WTC11 (cell line): ENCODE data around the gene SMARCC2.

Source experiments
- JUN ChIP-seq: sonication (generic); formaldehyde crosslinking; IDR thresholded peaks from 2 replicates; pipeline ENCODE4 v1.8.0; 2023; ENCODE audit warnings: mild to moderate bottlenecking, missing genetic modification reagents
- TF ChIP-seq, protein P1 (sequence below): sonication (generic); formaldehyde crosslinking; IDR thresholded peaks from 2 replicates; pipeline ENCODE4 v1.8.0; 2022; ENCODE audit warnings: mild to moderate bottlenecking, missing genetic modification reagents

DNA sequence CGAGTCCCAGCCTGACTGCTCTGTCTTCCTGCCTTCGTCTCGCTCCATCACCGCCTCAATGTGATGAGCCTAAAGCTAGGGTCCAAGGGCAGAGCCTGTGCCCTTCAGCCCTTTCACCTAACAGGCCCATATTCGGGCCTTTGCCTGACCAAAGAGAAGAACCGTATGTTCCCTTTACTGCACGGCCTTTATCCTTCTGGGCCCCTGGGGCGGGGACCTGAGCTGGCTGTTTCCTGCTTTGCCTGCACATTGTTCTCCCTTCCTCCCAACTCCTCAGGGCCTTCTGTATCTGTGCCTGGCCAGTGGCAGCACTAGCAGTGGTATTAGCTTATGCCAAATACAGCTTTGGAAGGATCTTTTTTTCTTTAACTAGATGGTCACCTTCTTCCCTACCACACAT is 45.4 kb downstream of the SMARCC2 start:
- TF ChIP-seq, protein P1, sequence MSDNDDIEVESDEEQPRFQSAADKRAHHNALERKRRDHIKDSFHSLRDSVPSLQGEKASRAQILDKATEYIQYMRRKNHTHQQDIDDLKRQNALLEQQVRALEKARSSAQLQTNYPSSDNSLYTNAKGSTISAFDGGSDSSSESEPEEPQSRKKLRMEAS (CRISPR knock-in tag), result no peak
- TF ChIP-seq JUN (CRISPR knock-in tag), result no peak
